Neural progenitor cell (in vitro differentiated cells): ENCODE results near the gene MANF.

Experiments
- CTCF ChIP-seq: fragments of 200-600 bp; sonication (generic); IDR thresholded peaks from 2 replicates; pipeline ENCODE4 v1.5.1; 2017; ENCODE audit warnings: antibody characterized with exemption, mild to moderate bottlenecking
- EZH2 ChIP-seq: fragments of 200-600 bp; sonication (generic); IDR thresholded peaks from 2 replicates; pipeline ENCODE4 v1.6.1; 2017; ENCODE audit warnings: antibody characterized with exemption, mild to moderate bottlenecking, moderate library complexity
- EZH2phosphoT487 ChIP-seq: fragments of 200-600 bp; sonication (generic); IDR thresholded peaks from 2 replicates; pipeline ENCODE4 v1.6.1; 2017; ENCODE audit warnings: antibody characterized with exemption

GRCh38 chr3:51362476-51362875 is 22.6 kb upstream of the MANF start:
- TF ChIP-seq EZH2phosphoT487 (no peak), CTCF (no peak), EZH2 (no peak)
